Right ventricle myocardium inferior (tissue), 1 donor: Measurements from ENCODE around the gene MED13. TPM values are rescaled to one million over a fixed set of nuclear protein-coding genes. Genes with fewer than 3 reads are reported as not detected.

Source experiments
- ATAC-seq: fragments of 200-7000 bp; cut with Tn5 transposase; one replicate; pipeline ENCODE4 v1.9.1; 2020; ENCODE audit warnings: mild to moderate bottlenecking, moderate library complexity
- DNase-seq: peaks from one replicate; pipeline ENCODE4 v3.0.0; 2021; ENCODE audit errors: missing footprints
- intact Hi-C: fragments of 100-400 bp; cut with DNase I; formaldehyde crosslinking; loops from one replicate; pipeline ENCODE4 v1.11.0; 2022
- total RNA-seq: library from RNA; stranded (reverse); fragmentation: NEBNext Ultra II Directional; extraction: Animal tissue kit (Norgen Biotek cat#: 25700); gene quantifications from one replicate; pipeline ENCODE4 v1.2.1, GENCODE V29; 2021
- donor health status: DM: no; HTN: yes; CAD: no; lungs with severe emphysema.

Gene MED13
- total RNA-seq, 1 donor from 2014 or later = 28.3 TPM

DNA sequence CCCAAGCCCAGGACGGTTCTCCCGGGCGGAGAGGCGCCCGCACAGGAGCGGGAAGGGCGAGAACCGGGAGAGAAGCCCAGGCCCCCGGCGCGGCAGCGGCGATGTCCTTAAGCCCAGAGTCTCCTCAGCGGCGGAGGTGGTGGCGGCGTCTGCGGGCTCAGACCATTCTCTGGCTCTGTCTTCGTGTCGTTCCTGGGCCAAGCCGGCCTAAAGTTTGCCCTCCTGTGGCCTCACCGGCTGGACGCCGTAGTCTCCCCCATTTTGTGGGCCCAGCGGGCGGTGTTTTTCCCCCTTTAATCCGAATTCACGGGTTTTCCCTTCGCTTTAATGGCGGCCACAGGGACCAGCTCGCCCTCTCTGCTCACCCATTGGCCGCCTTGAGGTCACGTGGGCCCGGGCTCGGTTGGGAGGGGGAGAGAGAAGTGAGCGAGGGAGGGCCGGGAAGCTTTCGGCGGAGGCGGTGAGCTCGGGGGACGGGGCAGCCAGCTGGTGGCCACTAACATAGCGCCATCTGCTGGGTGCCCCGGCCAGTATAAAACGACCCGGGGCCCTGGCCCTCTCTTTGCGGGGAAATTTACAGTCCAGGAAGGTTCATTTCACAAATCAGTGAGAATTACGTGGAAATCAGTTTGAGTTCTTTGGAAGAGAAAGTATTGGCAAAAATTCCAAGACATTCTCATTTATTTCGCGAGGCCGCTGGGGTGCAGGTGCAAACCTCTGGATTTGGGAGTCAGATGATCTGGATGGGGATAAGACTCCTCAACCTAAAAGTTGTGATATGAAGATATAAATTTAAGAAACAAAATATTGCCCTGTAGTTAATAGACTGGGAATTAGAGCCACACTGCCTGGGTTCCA is 762 bp upstream of the MED13 start:
- DNase-seq (peak; percentile 100), ATAC-seq (peak; percentile 100)
- intact Hi-C loops = loop anchor here (1.0 to 5.0 kb wide), 3 partner anchors 69 to 653 kb away; no protein-coding TSS in a partner anchor

DNA sequence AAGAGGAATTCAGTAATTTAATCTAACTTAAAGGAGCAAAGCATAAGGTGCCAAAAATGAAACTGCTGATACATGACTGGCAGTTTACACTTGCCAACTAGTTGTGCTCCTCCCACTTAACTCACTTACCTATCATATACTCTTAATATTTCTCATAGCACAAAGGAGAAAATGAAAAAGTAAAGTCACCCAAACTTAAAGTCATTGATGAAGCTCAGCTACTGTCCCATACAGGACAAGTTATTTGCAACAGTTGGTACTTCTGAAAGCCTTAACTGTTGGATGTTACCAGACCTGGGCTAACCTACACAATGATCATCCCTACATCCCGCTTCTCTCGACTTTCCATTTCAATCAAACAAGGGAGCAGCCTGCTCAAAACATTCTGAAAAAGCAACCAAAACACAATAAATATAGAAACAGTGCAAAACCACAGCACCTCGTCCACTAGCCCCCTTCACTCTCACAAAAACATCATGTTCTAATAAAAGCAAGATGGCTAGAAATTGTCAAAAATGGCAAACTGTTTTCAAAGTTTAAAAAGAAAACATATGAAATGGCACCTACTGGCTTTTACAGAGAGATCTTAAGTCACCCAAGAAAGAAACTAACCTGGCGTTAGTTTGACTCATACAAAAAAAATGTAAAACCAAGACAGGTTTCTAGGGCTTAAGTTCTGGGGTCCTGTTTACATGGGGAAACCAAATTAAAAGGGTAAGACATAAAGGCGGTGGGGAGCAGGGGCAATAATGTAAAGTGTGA is 868 bp downstream of the MED13 start:
- no peak for ATAC-seq
- intact Hi-C loops = no loop called here
- no peak for DNase-seq

DNA sequence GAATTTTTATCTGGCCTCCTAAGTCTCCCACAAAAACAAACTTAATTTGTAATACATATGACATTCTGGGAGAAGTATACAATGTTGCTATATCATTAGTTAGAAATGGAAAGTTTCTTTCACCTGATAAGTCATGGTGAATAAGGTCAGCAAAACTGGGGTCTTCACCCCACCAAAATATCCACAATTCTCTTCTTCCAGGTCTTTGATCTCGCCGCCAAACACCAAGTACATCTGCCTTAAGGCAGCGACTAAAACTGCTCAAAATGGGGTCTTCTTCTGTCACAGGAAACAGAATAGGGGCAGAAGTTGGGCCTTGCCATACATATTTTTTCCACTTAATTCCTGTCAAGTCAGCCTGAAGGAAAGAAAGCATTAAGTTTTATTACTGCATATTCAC is 2.1 kb downstream of the MED13 start:
- ATAC-seq (no peak), DNase-seq (no peak)
- intact Hi-C loops = no loop called here

DNA sequence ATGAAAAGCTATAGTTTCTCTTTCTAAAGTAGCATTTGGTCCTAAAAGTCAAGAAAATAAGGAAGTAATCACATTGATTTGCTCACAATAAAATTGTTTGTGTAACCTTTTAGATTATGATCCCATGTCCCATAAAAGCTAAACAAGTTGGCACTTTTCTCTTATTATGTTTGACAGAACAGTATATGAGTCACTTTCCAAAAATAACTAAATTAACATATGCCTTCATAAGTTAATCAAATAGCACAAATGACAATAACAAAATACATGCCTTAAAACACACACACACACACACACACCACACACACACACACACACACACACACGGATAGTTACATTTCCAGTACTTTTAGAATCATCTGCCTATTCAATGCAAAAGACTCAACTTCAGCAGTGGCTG is 2.8 kb downstream of the MED13 start:
- DNase-seq = no peak
- intact Hi-C loops = no loop called here
- ATAC-seq = no peak

DNA sequence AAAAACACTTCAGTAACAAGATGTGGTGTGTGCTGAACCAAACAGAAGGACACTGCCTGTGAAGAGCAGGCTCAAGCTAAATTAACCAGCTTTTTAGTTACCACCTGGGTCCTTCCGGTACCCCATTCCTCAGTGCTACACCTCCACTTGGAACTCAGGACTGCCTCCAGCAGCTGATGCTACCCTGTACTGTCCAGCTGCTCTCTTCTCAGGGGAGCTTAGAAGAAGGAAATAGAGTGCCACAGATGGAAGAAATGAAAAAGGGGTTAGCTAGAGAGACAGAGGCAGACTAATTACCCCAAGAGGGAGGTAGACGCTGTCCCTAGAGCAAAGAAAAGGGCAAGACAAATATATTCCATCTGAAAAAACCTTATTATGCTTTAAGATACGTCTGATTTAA is 5.7 kb downstream of the MED13 start:
- ATAC-seq (no peak), DNase-seq (no peak)
- intact Hi-C loops = no loop called here

DNA sequence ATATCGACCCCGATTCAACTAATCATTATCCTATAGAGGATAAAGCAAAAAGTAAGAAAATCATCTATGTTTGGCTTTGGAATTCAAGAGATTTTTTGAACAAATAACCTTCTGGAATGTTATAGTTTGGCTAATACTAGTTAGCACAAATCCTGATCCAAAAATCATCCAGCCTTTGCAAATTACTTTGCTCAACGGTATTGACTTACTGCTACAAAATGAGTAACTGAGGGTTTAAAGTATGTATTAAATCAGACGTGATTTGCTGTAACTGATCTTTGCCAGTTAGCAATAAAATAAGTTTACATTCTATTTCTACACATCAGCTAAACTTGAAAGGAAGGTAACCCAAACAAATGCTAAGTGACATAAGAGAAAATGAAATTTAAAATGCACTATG is 6.5 kb downstream of the MED13 start:
- DNase-seq (no peak), ATAC-seq (no peak)
- intact Hi-C loops = no loop called here

DNA sequence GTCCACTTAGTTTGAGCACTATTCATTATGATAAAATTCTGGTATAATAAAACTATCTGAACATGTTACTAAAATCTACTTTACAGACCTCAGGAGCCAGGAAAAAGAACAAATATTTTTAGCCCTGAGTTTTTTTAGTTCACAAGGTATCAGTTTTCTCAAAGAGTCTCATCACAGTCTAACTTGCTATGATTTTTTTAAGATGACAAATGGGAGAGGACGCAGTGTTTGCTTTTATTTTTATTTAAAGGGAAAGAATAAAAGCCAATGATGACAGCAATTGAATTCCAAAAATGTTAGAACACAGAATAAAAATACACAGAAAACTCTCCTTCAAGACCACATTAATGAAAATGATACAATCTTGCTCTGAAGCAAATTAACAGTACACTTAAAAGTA is 7.4 kb downstream of the MED13 start:
- ATAC-seq = no peak
- intact Hi-C loops = no loop called here
- DNase-seq = no peak

DNA sequence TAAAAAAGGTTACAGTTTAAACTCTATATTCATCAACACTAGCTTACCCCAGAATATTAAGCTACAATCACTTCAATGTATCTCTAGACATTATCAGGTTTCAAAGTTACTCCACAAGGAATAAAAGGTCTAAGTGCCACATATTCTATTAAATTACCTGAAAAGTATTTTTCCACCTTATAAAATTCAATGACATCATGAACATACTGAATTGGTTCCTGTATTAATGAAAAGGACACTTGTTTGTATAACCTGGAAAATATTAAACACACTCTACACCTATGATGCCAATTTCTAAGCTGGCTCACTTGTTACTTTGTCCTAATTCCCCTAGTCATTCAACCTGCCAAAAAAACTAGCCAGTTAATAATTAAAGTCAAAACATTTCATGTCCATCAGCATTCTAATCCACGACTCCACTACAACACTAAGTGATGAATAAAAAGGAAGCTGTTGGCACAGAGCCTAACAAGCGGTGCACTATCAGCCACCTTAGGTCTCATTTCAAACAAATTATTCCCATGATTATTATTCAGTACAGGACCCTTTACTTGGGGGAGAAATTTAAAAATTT is 12.2 kb downstream of the MED13 start:
- DNase-seq = no peak
- intact Hi-C loops = no loop called here
- no peak for ATAC-seq

DNA sequence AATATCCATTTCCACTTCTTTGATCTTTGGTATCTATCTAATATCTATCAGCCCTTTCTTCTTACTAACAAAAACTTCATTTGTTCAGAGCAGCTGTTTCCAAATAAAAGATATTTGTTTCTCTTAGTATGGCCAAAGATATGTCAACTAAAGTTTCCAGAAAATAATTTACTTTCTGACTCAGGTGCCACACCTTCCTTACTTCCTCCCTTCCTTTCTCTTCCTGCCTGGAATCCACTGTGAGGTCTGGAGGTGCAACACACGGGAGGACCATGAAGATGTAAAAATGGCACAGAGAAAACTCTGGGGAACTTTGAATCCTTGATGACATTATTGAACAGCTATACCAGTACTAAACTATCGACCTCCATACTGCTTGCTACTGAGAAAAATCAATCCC is 14.0 kb downstream of the MED13 start:
- intact Hi-C loops = no loop called here
- DNase-seq (no peak), ATAC-seq (no peak)

DNA sequence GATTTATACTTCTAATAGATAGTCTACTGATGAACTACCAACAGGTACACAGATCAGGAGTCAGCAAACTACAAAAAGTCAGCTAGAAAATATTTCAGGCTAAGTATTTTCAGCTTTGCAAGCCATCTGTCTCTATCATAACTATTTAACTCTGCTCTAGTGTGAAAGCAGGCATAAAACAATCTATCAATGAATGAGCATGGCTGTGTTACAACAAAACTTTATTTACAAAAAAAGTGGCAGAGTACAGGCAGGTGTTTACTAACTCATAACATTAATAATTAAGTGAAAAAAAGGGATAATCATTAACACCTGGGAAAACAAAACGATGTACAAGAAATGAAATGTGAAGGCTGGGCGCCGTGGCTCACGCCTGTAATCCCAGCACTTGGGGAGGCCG is 15.8 kb downstream of the MED13 start:
- DNase-seq (no peak), ATAC-seq (no peak)
- intact Hi-C loops = no loop called here

DNA sequence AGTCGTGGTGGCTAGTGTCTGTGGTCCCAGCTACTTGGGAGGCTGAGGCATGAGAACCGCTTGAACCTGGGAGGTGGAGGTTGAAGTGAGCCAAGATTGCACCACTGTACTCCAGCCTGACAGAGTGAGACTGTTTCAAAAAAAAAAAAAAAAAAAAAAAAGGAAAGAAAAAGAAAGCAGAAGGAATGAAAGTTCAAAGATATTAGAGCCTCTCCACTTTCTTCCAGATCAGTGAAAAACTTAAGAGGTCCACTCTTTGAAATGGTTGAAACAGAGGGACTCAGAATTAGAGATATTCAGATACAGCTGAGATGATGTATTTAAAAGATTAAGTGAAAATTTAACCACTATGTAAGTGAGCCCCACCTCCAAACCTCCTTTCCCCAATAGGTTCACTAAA is 16.8 kb downstream of the MED13 start:
- intact Hi-C loops = no loop called here
- no peak for DNase-seq
- ATAC-seq = no peak

DNA sequence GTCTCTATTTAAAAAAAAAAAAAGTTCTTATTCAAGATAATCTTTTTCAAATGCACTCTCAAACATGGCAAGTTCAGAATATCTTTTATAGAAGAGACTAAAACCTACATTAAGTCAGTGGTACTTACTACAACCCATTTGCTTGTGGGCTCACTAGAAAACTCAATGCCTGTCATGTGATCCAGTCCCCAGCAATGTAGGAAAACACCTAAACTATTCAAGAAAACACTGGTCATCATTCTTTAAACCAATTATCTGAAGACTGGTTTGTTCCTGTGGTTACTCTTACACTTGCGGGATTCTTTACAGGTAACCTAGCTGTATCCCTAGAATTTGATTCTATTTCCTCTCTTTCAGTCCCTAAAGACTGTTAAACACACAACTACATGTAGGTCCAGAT is 19.6 kb downstream of the MED13 start:
- ATAC-seq (no peak), DNase-seq (no peak)
- intact Hi-C loops = no loop called here

DNA sequence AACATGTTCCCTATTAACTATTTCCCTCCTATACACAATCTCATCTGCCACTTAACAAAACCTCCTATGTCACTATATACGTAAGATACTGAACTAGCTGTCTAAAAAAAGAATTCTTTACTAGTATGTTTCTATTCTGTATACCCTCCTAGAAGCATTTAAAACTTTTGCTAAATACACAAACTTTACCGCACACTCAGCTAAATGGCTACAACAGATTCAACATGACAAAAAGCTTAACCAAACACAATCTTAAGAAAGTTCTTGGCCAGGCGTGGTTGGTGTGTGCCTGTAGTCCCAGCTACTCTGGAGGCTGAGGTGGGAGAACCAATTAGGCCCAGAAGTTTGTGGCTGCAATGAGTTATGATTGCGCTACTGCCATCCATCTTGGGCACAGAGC is 20.0 kb downstream of the MED13 start:
- intact Hi-C loops = no loop called here
- DNase-seq (no peak), ATAC-seq (no peak)

DNA sequence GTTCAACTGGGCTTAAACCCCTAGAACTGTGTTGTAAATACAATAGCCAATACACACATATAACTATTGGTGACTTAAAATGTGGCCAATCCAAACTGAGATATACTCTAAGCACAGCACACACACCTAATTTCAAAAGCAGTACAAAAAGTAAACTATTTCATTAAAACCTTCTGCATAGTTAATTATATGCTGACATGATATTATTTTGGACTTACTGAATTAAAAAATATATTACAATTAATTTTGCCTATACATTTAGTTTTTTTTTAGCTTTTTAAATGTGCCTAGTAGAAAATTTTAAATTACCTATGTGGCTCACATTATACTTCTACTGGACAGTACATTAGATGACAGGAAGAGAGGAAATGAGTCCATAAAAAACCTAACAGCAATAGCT is 21.5 kb downstream of the MED13 start:
- intact Hi-C loops = no loop called here

DNA sequence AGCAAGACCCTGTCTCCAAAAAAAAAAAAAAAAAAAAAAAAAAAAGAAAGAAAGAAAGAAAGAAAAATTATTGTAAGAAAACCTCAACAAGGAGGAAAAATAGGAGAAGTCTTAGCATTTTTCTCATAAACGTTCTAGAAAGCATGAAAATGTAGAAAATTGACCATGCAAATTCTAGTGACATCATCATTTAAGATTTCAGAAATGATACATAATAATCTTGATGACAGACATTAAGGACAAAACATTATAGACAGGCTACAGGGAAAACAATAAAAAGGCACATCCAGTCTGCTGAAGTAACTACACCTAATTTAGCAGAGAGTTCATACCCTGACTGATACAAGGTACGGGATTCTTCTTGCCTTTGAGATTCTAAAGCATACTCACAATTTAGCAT is 21.9 kb downstream of the MED13 start:
- DNase-seq (no peak), ATAC-seq (no peak)
- intact Hi-C loops = no loop called here

More for the DNA sequence above, 21.5 kb downstream of the MED13 start:
- no peak for DNase-seq
- ATAC-seq = no peak

DNA sequence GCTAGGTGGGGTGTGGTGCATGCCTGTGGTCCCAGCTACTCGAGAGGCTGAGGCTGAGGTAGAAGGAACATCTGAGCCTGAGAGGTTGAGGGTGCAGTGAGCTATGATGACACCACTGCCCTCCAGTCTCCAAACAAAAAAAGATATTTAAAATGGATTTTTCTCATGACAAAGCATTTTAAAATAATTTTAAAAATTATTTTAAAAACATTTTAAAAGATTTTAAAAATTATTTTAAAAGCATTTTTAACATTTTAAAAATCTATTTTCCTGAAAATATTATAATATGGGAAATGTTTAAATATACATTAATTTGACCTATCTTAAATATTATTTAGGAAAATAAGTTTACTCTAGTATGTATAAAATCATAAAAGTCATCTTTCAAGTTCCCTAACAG is 26.8 kb downstream of the MED13 start:
- DNase-seq = no peak
- no peak for ATAC-seq
- intact Hi-C loops = no loop called here

DNA sequence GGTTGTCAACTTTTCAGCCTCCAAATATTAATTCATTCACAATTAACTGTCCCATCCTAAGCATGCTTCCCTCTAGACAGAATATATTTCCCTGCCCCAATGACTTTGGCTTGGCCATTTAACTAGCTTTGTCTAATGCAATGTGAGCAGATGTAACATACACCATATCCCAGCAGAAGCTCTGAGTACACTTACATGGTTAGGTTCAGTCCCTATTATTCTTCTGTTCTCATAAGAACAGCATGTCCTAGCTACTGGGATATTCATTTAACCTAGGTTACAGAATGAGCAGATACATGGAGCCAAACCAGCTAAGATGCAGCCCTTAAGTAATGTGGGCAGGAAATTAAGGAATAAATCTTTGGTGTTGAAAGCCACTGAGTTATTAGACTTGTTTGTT is 31.8 kb downstream of the MED13 start:
- DNase-seq (no peak), ATAC-seq (no peak)

DNA sequence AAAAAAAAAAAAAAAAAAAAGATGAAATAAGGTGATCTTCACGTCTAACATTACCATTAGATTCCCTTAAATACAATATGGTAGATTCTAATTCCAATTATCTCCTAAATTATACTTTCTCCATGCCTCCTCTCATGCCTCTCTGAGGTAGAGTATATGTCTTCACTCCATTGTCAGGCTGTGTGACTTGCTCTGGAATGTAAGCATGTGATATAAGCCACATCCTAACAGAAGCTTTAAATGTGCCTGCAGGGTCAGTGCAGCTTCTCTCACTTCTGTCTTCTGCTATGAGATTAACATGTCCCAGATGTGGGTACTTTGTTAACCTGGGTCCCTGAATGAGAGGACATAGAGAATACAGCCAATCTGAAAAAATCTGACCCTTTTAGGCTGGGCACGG is 32.6 kb downstream of the MED13 start:
- no peak for ATAC-seq
- intact Hi-C loops = no loop called here
- DNase-seq = no peak

More for the DNA sequence above, 31.8 kb downstream of the MED13 start:
- intact Hi-C loops = no loop called here

DNA sequence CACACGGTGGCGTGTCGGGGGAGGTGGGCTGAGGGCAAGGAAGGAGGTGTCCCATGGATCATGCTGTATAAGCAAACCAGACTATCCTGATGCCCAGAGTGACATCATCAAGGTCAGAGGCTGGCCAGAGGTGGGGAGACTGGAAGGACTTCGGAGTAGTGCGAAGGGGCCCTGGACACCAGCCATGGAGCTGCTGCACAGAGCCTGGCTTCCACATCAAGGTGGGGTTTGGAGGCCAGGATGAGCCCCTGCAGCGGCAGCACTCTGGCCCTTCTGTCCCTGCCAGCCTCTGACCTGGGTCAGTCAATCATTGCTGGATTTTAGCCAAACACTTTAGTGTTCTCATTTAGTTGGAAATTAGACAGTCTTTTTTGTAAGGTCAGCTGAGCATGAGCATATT is 34.8 kb downstream of the MED13 start:
- no peak for DNase-seq
- intact Hi-C loops = no loop called here
- peak; percentile 20 for ATAC-seq

DNA sequence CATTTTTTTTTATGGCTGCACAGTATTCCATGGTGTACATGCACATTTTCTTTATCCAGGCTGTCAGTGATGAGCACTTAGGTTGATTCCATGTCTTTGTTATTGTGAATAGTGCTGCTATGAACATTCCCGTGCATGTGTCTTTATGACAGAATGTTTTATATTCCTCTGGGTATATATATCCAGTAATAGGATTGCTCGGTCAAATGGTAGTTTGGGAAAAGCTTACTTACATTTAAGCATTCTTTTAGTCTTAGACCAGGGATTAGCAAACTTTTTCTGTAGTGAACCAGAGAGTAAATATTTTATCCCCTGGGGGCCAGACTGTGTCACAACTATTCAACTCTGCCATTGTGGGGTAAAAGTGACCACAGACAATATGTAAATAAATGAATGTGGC is 40.2 kb downstream of the MED13 start:
- ATAC-seq (no peak), DNase-seq (no peak)
- intact Hi-C loops = no loop called here
